ENCODE measurements around the gene SDK2.

- TF ChIP-seq CTCF (IDR thresholded peaks at IDR 0.05) (no peak), POLR2A (IDR thresholded peaks at IDR 0.05) (no peak)
Measured at GRCh38 chr17:73455050-73455687, 189.1 kb downstream of the SDK2 start.
